ENCODE data around the gene COX20.

Gene COX20

DNA sequence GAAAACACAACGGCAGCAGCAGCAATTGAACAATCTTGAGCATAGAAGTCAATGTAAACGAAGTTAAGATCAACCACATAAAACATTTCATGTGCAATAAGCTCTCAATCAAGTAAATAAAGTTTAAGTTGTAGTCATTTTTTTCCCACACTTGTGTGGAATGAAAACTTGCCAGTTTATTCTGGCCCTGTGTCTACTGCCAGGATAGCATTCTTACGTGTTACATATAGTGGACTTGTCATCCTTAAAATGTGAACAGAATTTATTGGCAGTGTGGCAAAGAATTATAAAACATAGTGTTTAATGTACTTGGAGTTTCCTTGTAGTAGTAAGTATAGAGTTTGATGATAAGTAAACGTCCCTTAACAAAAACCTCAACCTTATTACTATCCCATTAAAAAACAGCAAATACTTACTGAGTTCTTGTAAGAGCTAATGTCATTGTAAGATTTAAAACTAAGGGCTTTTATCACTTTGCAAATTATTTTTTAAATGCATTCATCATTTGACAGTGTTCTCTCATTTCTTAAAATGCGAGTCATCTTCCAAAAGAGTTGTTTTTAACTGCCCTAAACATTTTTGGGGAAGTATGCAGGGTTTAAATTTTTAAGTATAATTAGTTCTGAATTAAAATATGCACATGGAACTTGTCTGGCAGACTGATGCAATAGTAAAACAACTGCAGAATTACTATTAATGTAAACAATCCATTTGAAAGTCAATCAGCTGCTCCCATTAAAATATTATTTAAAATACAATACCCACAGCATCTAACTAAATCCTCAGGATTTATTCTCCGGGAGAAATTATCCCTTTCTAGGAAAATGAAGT, 7.9 kb downstream of the COX20 start:
- H3K4me3 ChIP-seq (ENCODE audit: low read depth, low read length) = no peak overlapping the region
- TF ChIP-seq, protein P1, sequence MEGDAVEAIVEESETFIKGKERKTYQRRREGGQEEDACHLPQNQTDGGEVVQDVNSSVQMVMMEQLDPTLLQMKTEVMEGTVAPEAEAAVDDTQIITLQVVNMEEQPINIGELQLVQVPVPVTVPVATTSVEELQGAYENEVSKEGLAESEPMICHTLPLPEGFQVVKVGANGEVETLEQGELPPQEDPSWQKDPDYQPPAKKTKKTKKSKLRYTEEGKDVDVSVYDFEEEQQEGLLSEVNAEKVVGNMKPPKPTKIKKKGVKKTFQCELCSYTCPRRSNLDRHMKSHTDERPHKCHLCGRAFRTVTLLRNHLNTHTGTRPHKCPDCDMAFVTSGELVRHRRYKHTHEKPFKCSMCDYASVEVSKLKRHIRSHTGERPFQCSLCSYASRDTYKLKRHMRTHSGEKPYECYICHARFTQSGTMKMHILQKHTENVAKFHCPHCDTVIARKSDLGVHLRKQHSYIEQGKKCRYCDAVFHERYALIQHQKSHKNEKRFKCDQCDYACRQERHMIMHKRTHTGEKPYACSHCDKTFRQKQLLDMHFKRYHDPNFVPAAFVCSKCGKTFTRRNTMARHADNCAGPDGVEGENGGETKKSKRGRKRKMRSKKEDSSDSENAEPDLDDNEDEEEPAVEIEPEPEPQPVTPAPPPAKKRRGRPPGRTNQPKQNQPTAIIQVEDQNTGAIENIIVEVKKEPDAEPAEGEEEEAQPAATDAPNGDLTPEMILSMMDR (IDR thresholded peaks at IDR 0.05; ENCODE audit: low read depth, low read length) = no peak

DNA sequence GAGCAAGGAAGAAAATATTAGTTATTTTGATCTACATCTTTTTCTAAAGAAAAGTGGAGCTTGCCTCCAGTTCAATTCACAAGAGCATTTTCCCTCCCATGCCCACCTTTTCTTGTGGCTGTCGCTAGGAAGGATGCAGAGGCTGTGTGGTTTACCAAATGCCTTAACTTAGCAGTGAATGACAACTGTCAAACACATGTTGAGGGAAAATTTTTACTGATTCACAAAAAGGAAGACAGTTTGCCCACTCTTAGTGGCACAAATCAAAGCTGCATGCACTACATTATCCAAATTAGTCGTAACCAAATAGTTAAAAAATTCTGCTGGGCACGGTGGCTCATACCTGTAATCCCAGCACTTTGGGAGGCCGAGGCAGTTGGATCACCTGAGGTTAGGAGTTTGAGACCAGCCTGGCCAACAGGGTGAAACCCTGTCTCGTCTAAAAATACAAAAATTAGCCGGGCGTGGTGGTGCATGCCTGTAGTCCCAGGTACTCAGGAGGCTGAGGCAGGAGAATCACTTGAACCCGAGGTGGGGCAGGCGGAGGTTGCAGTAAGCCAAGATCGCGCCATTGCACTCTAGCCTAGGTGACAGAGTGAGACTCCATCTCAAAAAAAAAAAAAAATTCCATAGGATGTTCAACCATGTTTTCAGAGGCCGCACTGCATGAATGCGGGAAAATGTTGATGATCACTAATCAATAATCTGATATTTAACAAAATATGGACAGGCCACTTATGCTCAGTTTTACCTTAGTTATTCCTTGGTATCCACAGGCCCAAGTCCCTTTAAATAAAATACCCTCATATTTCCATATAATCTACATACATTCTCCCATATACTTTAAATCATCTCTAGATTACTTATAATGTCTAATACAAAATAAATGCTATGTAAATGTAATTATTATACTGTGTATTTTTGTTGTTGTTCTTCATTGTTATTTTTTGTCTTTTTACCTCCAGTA, 9.0 kb downstream of the COX20 start:
- H3K4me3 ChIP-seq (ENCODE audit: low read depth, low read length) = no peak overlapping the region
- TF ChIP-seq, protein P1 (IDR thresholded peaks at IDR 0.05; ENCODE audit: low read depth, low read length) = no peak

DNA sequence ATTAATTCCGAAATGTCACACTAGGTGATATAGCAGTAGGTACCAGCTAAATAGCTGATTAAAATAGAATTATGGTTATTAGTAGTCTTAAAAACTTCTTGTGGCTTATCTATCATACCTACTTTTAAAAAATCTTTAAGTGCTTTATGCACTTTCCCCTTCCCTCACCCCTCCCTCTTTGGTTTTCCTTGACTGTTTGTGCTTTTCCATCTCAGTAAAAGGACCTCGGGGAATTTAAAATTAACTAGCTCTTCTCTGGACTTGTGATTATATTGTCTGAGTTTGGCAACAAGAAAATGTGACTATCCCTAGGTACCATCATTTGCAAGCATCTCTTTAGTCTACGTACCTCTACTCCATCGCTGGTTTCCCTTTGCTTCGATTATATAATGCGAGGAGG, 11.2 kb downstream of the COX20 start:
- H3K4me3 ChIP-seq (ENCODE audit: low read depth, low read length) = no peak overlapping the region
- TF ChIP-seq, protein P1 (IDR thresholded peaks at IDR 0.05; ENCODE audit: low read depth, low read length) = no peak

DNA sequence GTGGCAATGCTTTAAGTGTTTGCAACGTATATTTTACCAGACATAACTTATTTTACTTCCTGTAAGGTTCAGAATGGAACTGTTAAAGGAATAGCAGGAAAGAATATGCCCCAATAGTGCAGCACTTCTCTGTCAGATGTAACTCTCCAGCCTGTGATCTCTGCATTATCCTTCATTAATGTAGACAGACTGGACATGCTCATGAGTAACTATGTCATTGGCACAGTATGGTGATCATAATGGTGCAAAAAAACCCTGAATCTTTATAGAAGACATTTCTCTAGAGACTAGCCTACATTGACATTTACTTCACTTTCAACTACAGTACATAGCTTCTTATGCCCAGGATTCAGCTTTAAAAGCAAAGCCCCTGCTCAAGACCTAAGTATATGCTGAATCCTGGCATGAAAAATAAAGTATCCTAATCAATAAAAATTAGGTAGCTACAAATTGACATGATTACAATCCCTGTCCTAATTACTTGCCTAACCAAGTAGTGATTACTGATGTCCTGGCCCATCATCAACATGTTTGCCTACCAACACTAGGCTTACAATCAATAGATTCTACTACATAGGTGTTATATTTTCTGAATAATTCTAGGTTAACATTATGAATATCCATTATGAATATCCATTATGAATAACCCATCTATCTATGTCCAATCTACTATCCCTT, 13.9 kb downstream of the COX20 start:
- no peak overlapping the region for H3K4me3 ChIP-seq (ENCODE audit: low read depth, low read length)
- TF ChIP-seq, protein P1 (IDR thresholded peaks at IDR 0.05; ENCODE audit: low read depth, low read length) = no peak

DNA sequence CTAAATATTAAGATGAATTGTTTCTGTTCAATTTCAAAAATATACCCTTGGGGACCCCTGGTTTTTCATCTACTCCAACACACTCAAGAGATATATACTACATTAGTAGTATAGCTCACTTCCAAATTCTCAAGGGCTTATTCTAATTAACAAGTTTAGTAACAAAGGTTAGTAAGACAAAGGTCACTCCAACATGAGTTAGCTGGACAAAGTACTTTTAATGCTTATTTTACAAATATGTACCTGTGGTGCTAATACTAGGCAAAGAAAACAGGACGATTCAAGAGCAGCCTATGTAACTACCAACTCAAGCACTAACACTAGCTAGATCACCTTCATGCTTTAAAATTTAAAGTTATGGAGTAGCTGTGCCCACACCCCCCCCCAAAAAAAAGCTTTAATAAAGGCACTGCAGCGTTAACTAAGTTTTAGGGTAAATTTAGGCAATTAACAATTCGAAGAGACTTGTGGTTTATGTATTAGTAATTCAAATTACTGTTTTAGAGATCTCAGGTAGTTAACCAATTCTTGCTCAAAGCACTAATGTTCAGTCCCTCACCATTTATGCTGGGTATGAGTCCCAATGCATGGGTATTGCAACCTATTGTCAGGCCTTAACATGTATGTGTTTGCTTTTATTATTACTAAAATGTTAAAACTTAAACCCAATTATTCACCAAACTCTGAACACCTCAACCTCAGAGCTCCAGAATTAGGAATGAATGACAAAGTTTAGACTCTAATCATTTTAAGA, 14.8 kb downstream of the COX20 start:
- no peak overlapping the region for H3K4me3 ChIP-seq (ENCODE audit: low read depth, low read length)
- TF ChIP-seq, protein P1 (IDR thresholded peaks at IDR 0.05; ENCODE audit: low read depth, low read length) = no peak

DNA sequence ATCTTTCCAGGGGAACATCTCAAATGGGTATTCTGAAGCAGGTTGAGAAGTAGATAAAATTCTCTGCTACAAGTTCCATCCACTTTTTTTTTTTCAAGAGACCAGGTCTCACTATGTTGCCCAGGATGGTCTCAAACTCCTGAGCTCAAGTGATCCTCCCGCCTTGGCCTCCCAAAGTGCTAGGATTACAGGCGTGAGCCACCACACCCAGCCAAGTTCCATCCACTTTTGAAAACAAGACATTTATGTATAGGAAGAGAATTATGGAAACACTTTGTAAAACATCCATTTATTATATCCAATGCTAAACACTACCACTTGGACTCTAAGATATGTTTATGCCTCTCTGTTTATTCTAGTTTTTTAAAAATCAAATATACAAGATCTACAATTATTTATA, 15.4 kb downstream of the COX20 start:
- TF ChIP-seq, protein P1 (IDR thresholded peaks at IDR 0.05; ENCODE audit: low read depth, low read length) = no peak

More for the DNA sequence above, 15.4 kb downstream of the COX20 start:
- H3K4me3 ChIP-seq (ENCODE audit: low read depth, low read length) = no peak overlapping the region

All from WI38 (cell line).